CD14-positive monocyte (primary cell): ENCODE measurements around the gene CHRNG. TPM values are rescaled to one million over a fixed set of nuclear protein-coding genes. Genes with fewer than 3 reads are reported as not detected.

Source experiments
- DNase-seq, 3 donors: peaks; one replicate each; pipeline ENCODE4 v3.0.0-alpha.2; 2011 to 2022
- H2AFZ ChIP-seq: 2 replicates; pipeline ENCODE4 v1.6.0; 2012; ENCODE audit warnings: mild to moderate bottlenecking, low read depth, low read length, inconsistent platforms; ENCODE audit not compliant: insufficient read depth, poor library complexity, severe bottlenecking
- H3K27ac ChIP-seq, 2 donors: 1 replicate in 1 of 2; 2 replicates in 1 of 2; pipeline ENCODE4 v1.5.1; 2012 to 2013; ENCODE audit warnings: low read length in 2 of 2, control low read depth in 1 of 2, inconsistent platforms in 1 of 2, low read depth in 1 of 2, mild to moderate bottlenecking in 1 of 2
- H3K27me3 ChIP-seq, 2 donors: one replicate each; pipeline versions ENCODE4 v1.6.0 to v1.6.1; 2011 to 2013; ENCODE audit warnings: low read length in 2 of 2; ENCODE audit not compliant: control insufficient read depth in 2 of 2, insufficient read depth in 2 of 2
- H3K36me3 ChIP-seq, 2 donors: replicated peaks in 1 of 2; 1 replicate in 1 of 2; 2 replicates in 1 of 2; pipeline versions ENCODE4 v1.5.1 to v1.6.1; 2012 to 2013; ENCODE audit warnings: low read length in 2 of 2, control low read depth in 1 of 2, inconsistent platforms in 1 of 2, mild to moderate bottlenecking in 1 of 2; ENCODE audit not compliant: insufficient read depth in 2 of 2, control insufficient read depth in 1 of 2
- H3K4me1 ChIP-seq, 2 donors: 1 replicate in 1 of 2; 2 replicates in 1 of 2; pipeline versions ENCODE4 v1.5.1 to v1.6.1; 2012 to 2013; ENCODE audit warnings: low read length in 2 of 2, control low read depth in 1 of 2, inconsistent platforms in 1 of 2, mild to moderate bottlenecking in 1 of 2, moderate library complexity in 1 of 2; ENCODE audit not compliant: insufficient read depth in 2 of 2, control insufficient read depth in 1 of 2
- H3K4me2 ChIP-seq: replicated peaks from 2 replicates; pipeline ENCODE3; 2012; ENCODE audit warnings: low read length, moderate library complexity, mild to moderate bottlenecking; ENCODE audit not compliant: poor library complexity, severe bottlenecking; ENCODE audit errors: extremely low read depth
- H3K4me3 ChIP-seq, 3 experiments: fragments of 200-600 bp in 1 of 3; sonication (generic) in 1 of 3; replicated peaks in 1 of 3; 1 replicate in 2 of 3; 2 replicates in 1 of 3; pipeline ENCODE4 v1.5.1; 2011 to 2013; ENCODE audit warnings: low read length in 3 of 3, mild to moderate bottlenecking in 3 of 3, control low read depth in 2 of 3, low read depth in 2 of 3, inconsistent platforms in 1 of 3, moderate library complexity in 1 of 3
- H3K79me2 ChIP-seq: 2 replicates; pipeline ENCODE4 v1.6.0; 2012; ENCODE audit warnings: mild to moderate bottlenecking, control low read depth, inconsistent platforms, low read length, moderate library complexity; ENCODE audit not compliant: insufficient read depth
- H3K9ac ChIP-seq: 2 replicates; pipeline ENCODE4 v1.6.0; 2017; ENCODE audit warnings: low read length, mild to moderate bottlenecking; ENCODE audit not compliant: insufficient read depth, poor library complexity, severe bottlenecking
- H3K9me3 ChIP-seq, 2 donors: replicated peaks in 1 of 2; 1 replicate in 1 of 2; 2 replicates in 1 of 2; pipeline versions ENCODE4 v1.5.1 to v1.6.1; 2012 to 2013; ENCODE audit warnings: low read length in 2 of 2, control low read depth in 1 of 2; ENCODE audit not compliant: control insufficient read depth in 1 of 2, insufficient read depth in 1 of 2
- H4K20me1 ChIP-seq: 2 replicates; pipeline ENCODE4 v1.6.0; 2012; ENCODE audit warnings: mild to moderate bottlenecking, low read length, control low read depth, moderate library complexity; ENCODE audit not compliant: insufficient read depth
- H3K27ac Mint-ChIP-seq, 7 donors: one replicate each; pipeline ENCODE4 v1.8.0; 2020; ENCODE audit warnings: mild to moderate bottlenecking in 7 of 7, mixed read lengths in 7 of 7, moderate library complexity in 6 of 7, inconsistent platforms in 2 of 7
- H3K27me3 Mint-ChIP-seq, 3 donors: one replicate each; pipeline ENCODE4 v1.8.0; 2021 to 2022; ENCODE audit warnings: low read depth in 3 of 3, mild to moderate bottlenecking in 3 of 3, mixed read lengths in 3 of 3, moderate library complexity in 3 of 3, inconsistent platforms in 1 of 3
- H3K36me3 Mint-ChIP-seq, 2 donors: one replicate each; pipeline ENCODE4 v1.8.0; 2020; ENCODE audit warnings: mixed read lengths in 2 of 2, inconsistent platforms in 1 of 2, mild to moderate bottlenecking in 1 of 2
- H3K4me1 Mint-ChIP-seq: one replicate; pipeline ENCODE4 v1.8.0; 2020; ENCODE audit warnings: mild to moderate bottlenecking, mixed read lengths
- H3K4me3 Mint-ChIP-seq, 2 donors: one replicate each; pipeline ENCODE4 v1.8.0; 2020; ENCODE audit warnings: mild to moderate bottlenecking in 2 of 2, mixed read lengths in 2 of 2, moderate library complexity in 1 of 2
- H3K9me3 Mint-ChIP-seq, 7 donors: one replicate each; pipeline ENCODE4 v1.8.0; 2020 to 2022; ENCODE audit warnings: mixed read lengths in 7 of 7, mild to moderate bottlenecking in 6 of 7, moderate library complexity in 6 of 7, inconsistent platforms in 2 of 7
- CTCF ChIP-seq: fragments of 200-600 bp; IDR thresholded peaks from one replicate; pipeline ENCODE4 v1.8.0; 2022; ENCODE audit warnings: antibody characterized with exemption, mild to moderate bottlenecking
- WGBS: methylation state at CpG from one replicate; pipeline ENCODE4 v1.1.5; 2013; ENCODE audit warnings: missing lambda C conversion rate; ENCODE audit not compliant: insufficient coverage; 5-methylcytosine and 5-hydroxymethylcytosine counted together
- intact Hi-C, 2 donors: fragments of 100-400 bp; cut with micrococcal nuclease; formaldehyde crosslinking; loops; one replicate each; pipeline versions ENCODE4 v1.15.0 to v1.15.1; 2023
- polyA plus RNA-seq, 3 donors: library from polyadenylated mRNA; depleted of rRNA in 1 of 3; unstranded in 2 of 3; stranded (reverse) in 1 of 3; fragments of 300-500 nt in 2 of 3; fragments of >200 nt in 1 of 3; fragmentation: Illumina TruSeq in 2 of 3; gene quantifications; 1 replicate in 2 of 3; 2 replicates in 1 of 3; pipeline ENCODE4 v1.2.3, GENCODE V29; 2012 to 2021

CHRNG gene
- polyA plus RNA-seq, 3 donors, result not detected

DNA sequence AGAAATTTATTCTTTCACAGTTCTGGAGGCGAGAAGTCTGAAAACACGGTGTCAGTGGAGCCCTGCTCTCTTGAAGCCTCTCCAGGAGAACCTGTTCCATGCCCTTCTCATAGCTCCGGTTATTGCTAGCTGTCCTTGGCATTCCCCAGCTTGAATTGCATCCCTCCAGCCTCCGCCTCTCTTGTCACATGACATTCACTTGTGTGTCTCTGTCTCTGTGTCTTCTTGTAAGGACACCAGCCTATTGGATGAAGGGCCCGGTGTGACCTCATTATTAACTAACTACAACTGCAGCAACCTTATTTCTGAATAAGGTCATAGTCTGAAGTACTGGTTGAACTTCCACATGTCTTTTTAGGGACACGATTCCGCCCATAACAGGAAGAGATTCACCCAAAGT lies 23.9 kb upstream of the CHRNG start:
- H4K20me1 ChIP-seq, result no peaks in the 10 kb centered on the region
- no peaks in the 10 kb centered on the region for H3K4me1 ChIP-seq
- no peak overlapping the region for H3K4me3 ChIP-seq
- H3K9ac ChIP-seq, result no peak overlapping the region
- no peak for DNase-seq
- WGBS, result 82% methylated on average over 6 of the region's 7 CpGs
- H3K9me3 ChIP-seq, result no peaks in the 10 kb centered on the region
- Mint-ChIP-seq H3K36me3 (no peaks in the 10 kb centered on the region), H3K4me1 (no peaks in the 10 kb centered on the region), H3K27ac (no peak overlapping the region), H3K27me3 (peaks cover 10 to 22% (median 12%) of the 10 kb centered on the region in 3 donors), H3K9me3 (no peaks in the 10 kb centered on the region), H3K4me3 (no peak overlapping the region)
- TF ChIP-seq CTCF, result no peak
- intact Hi-C loops, result no loop called here
- no peaks in the 10 kb centered on the region for H3K36me3 ChIP-seq
- no peaks in the 10 kb centered on the region for H3K79me2 ChIP-seq
- H2AFZ ChIP-seq, result no peak overlapping the region
- no peak overlapping the region for H3K27ac ChIP-seq
- peaks cover 0 to 2% of the 10 kb centered on the region in 2 donors for H3K27me3 ChIP-seq
- no peak overlapping the region for H3K4me2 ChIP-seq

DNA sequence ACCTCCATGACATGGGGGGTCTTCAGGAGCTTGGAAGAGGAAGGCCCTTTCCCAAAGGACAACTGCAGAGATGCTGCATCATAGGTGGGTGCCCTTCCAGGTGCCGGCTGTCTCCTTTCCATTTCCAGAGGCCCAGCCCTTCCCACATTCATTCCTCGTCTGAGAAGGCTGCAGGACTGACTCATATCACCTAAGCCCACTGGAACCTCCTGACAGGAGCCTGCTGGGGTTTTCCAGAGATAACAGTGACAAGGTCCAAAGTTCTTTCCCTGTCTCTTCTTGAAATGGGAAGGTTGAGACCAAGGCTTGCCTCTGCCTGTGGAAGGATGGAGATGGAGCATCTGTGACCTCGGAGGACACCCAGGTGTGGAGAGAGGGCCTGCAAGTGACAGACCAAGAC lies 22.9 kb upstream of the CHRNG start:
- no peaks in the 10 kb centered on the region for H3K4me1 ChIP-seq

More for the DNA sequence above, 22.9 kb upstream of the CHRNG start:
- no peak overlapping the region for H2AFZ ChIP-seq
- no peaks in the 10 kb centered on the region for H4K20me1 ChIP-seq
- no peak overlapping the region for H3K4me2 ChIP-seq
- Mint-ChIP-seq H3K36me3 (peaks cover 0 to 2% of the 10 kb centered on the region in 2 donors), H3K27ac (no peak overlapping the region), H3K27me3 (peaks cover 14 to 26% (median 19%) of the 10 kb centered on the region in 3 donors), H3K4me3 (no peak overlapping the region), H3K9me3 (peaks cover 0 to 2% (median 0%) of the 10 kb centered on the region in 7 donors), H3K4me1 (peaks cover 2% of the 10 kb centered on the region)
- no peak for TF ChIP-seq CTCF
- no peaks in the 10 kb centered on the region for H3K36me3 ChIP-seq
- no peak overlapping the region for H3K9ac ChIP-seq
- WGBS, result 100% methylated on average over 1 of the region's 3 CpGs
- H3K27ac ChIP-seq, result no peak overlapping the region
- H3K27me3 ChIP-seq, result peaks cover 0 to 11% of the 10 kb centered on the region in 2 donors
- H3K79me2 ChIP-seq, result no peaks in the 10 kb centered on the region
- no peaks in the 10 kb centered on the region for H3K9me3 ChIP-seq
- no peak for DNase-seq
- no peak overlapping the region for H3K4me3 ChIP-seq
- intact Hi-C loops, result no loop called here
